IPS-11a (cell line): ENCODE results near the gene ELL3.
"Not testable (repeated sequence)": the region's sequence is repeated elsewhere in the genome, so short reads cannot be mapped to it uniquely, and the experiment has no call there.

Source experiments
- H3K4me3 ChIP-seq: one replicate; pipeline ENCODE4 v1.5.1; 2013; ENCODE audit warnings: low read depth, low read length, control low read depth

The ELL3 gene

GRCh38 chr15:43776718-43777266 lies at the start of gene ELL3:
Gene ELL3, minus strand, starts transcription at chr15:43776966. Its CDS starts 65 bp downstream, at chr15:43776901.
- peak within 1 kb of the TSS; percentile 70 for H3K4me3 ChIP-seq

- H3K4me3 ChIP-seq: no peak overlapping the region
Observed at GRCh38 chr15:43826029-43826507, 49.3 kb upstream of the ELL3 start.

DNA sequence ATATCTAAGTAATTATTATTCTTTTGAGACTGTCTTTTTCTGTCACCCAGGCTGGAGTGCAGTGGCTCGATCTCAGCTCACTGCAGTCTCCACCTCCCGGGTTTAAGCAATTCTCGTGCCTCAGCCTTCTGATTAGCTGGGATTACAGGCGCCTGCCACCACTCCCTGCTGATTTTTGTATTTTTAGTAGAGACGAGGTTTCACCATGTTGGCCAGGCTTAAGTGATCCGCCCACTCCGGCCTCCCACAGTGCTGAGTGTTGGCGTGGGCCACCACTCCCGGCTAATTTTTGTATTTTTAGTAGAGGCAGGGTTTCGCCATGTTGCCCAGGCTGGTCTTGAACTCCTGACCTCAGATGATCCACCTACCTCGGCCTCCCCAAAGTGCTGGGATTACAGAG lies 48.5 kb upstream of the ELL3 start:
- H3K4me3 ChIP-seq: not testable (repeated sequence)

GRCh38 chr15:43824302-43825246 lies 47.8 kb upstream of the ELL3 start, which contains the start of gene MFAP1:
Gene MFAP1, minus strand, starts transcription at chr15:43824690. Its CDS starts 121 bp downstream, at chr15:43824569.
- H3K4me3 ChIP-seq: peak within 1 kb of the TSS; percentile 86

- no peak overlapping the region for H3K4me3 ChIP-seq
Observed at GRCh38 chr15:43821505-43821904, 44.7 kb upstream of the ELL3 start.

GRCh38 chr15:43815064-43815463 lies 38.3 kb upstream of the ELL3 start:
- not testable (repeated sequence) for H3K4me3 ChIP-seq

GRCh38 chr15:43808960-43809678 lies 32.4 kb upstream of the ELL3 start:
- no peak overlapping the region for H3K4me3 ChIP-seq

DNA sequence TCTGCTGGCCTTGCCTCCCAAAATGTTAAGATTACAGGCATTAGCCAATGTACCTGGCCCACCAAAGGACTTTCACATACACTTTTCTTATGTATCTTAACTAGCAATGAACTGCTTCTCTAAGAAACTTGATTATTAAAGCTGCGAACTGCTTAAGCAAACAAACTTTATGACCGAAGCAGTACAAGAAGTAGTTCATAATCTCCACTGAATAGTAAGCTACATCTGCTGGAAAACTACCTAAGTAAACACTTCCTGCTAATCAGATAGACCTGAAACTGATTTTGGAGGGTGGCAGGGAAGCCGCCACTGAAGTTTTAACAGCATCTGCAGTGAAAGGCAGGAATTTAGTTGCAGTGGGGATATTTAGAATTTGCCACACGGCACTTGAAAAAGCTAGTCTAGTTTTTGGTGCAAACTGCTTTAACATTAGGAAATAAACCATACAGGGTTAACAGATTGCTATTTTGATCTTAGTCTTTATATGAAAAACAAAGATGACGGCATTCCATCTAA lies 31.7 kb upstream of the ELL3 start:
- no peak overlapping the region for H3K4me3 ChIP-seq

- H3K4me3 ChIP-seq: not testable (repeated sequence)
Observed at GRCh38 chr15:43802676-43803075, 25.9 kb upstream of the ELL3 start.

DNA sequence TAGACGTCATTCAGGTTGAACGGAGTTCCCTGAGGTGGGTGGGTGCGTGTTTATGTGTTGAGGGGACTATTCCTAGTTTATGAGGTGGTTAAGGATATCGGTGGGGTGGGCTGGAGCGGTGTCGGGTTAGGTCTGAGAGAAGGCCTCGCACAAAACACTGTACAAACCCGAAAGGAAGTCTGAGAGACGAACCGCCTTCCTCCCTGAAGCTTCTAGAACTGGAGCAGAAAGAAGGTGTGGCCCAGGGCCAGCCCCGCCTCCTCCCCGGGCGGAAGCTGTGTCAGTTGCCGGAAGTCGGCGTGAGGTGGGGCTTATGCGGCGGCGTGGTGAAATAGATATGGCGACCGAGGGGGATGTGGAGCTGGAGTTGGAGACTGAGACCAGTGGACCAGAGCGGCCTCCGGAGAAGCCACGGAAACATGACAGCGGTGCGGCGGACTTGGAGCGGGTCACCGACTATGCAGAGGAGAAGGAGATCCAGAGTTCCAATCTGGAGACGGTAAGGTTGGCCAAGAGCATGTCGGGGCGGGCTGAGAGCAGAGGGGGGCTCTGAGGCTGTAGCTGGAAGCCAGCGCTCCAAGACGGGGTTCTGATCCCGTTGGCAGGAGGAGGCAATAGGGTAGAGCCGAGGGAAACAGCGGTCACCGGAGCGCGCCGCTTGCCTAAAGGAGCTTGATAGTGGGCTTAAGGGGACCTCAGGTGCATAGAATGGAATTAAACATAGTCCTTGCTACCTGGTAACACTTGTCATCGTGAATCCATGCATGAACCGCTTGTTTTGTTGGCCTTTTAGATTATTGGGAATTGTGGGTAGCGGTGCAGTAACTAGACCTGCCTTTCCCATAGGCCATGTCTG lies 23.7 kb upstream of the ELL3 start, which contains the start of gene HYPK:
Gene HYPK, plus strand, starts transcription at position 314 of the 856 bp plus-strand sequence. Its CDS starts 24 bp downstream, at position 338.
- peak within 1 kb of the TSS; percentile 99 for H3K4me3 ChIP-seq

GRCh38 chr15:43799945-43800285 lies 23.1 kb upstream of the ELL3 start, which contains the start of gene SERINC4:
Gene SERINC4, minus strand, starts transcription at chr15:43800220. Its CDS starts 234 bp downstream, at chr15:43799986.
- peak within 1 kb of the TSS; percentile 99 for H3K4me3 ChIP-seq

- no peak overlapping the region for H3K4me3 ChIP-seq
Observed at GRCh38 chr15:43799209-43799944, 22.6 kb upstream of the ELL3 start.

DNA sequence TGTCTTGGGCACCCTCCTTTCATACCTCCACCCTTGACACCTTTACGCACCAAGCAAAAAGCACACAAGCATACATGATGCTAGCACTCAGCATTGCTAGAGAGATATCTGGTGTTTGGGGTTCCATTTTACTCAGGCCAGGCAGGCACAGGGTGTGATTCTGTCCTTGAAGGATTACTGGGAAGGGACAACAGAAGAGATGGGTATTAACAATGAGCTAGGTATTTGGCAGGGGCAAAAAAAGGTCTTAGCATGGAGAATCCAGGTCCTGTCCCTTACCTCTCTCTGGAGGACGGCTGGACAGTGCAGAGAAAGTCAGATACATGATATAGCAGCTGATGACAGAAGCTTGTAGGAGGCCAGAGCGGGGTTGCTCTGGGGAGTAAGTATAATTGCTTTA lies 19.8 kb upstream of the ELL3 start:
- no peak overlapping the region for H3K4me3 ChIP-seq

- H3K4me3 ChIP-seq: no peak overlapping the region
Observed at GRCh38 chr15:43795997-43796396, 19.2 kb upstream of the ELL3 start.

GRCh38 chr15:43795197-43795596 lies 18.4 kb upstream of the ELL3 start:
- no peak overlapping the region for H3K4me3 ChIP-seq

- H3K4me3 ChIP-seq: no peak overlapping the region
Observed at GRCh38 chr15:43794269-43795037, 17.7 kb upstream of the ELL3 start.

DNA sequence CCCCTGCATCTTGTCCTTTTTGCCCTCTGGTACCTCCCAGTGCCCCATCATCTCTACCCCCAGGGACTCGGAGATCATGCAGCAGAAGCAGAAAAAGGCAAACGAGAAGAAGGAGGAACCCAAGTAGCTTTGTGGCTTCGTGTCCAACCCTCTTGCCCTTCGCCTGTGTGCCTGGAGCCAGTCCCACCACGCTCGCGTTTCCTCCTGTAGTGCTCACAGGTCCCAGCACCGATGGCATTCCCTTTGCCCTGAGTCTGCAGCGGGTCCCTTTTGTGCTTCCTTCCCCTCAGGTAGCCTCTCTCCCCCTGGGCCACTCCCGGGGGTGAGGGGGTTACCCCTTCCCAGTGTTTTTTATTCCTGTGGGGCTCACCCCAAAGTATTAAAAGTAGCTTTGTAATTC lies 16.9 kb upstream of the ELL3 start:
- H3K4me3 ChIP-seq: no peak overlapping the region

- peak overlapping the region; percentile 98 for H3K4me3 ChIP-seq
Observed at GRCh38 chr15:43792761-43793476, 16.2 kb upstream of the ELL3 start.
